ENCODE results near the gene ZSWIM1.

The ZSWIM1 gene

GRCh38 chr20:45908084-45908483, 27.1 kb downstream of the ZSWIM1 start:
- no peak for DNase-seq (ENCODE audit: low read depth in 2 of 2)

DNA sequence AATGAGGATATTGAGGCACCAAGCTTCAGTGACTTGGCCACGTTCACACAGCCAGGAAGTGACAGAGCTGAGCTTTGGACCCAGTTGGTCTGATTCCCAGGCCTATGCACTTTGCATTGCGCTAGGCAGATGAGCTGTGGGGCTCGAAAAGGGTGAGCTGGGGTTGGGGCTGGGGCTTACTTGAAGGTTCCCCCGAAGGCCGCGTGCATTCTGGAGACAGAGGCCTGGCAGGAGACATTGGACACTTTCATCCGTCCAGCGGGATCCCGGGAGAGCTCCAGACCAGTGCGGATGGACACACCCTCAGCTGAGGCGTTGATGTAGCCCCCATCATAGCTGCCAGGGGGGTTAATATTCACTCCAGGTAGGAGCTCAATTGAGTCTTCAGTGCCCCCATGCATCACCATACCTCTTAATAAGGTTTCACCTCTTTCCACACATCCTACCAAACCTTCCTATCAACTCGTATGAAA, 28.3 kb downstream of the ZSWIM1 start:
- no peak for DNase-seq (ENCODE audit: low read depth in 2 of 2)

DNA sequence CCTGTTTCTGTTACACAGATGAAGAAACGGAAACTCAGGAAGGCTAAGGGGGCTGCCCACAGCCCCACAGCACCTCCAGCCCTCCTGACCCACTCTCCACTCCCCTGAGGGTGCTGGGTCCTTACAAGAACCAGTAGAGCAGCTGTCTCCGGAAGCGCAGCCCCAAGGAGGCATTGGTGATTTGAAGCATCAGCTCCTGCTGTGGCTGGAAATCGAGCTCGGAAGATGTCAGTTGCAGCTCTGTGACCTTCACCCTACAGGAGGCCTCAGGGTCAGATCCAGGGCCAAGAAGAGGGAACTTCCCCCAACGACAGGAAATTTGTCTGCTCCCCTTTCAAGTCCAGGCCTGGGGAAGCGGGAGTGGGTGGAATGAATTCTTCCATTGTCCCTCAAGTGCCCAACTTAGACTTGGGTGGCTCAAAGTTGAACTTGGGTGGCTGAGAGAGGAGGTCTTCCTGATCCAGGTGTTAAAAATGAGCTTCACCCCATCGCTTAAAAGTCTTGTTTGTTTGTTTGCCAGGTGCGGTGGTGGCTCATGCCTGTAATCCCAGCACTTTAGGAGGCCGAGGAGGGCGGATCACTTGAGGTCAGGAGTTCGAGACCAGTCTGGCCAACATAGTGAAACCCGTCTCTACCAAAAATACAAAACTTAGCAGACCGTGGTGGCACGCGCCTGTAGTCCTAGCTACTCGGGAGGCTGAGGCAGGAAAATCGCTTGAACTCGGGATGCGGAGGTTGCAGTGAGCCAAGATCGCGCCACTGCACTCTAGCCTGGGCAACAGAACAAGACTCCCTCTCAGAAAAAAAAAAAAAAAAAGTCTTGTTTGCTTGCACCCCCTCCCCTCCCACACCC, 29.0 kb downstream of the ZSWIM1 start:
- DNase-seq (ENCODE audit: low read depth in 2 of 2) = no peak

GRCh38 chr20:45910670-45911485, 29.9 kb downstream of the ZSWIM1 start:
- peak; percentile 83 to 90 for DNase-seq (ENCODE audit: low read depth in 2 of 2)

GRCh38 chr20:45911486-45912343, 30.7 kb downstream of the ZSWIM1 start, which contains the start of gene PLTP:
PLTP (minus strand) TSS chr20:45912155; CDS start chr20:45911452, 703 bp downstream.
- peak in 1 of 2 donors; percentile 24 for DNase-seq (ENCODE audit: low read depth in 2 of 2)

- no peak for DNase-seq (ENCODE audit: low read depth in 2 of 2)
These were observed 31.3 kb downstream of the ZSWIM1 start for GRCh38 chr20:45912344-45912682.

- DNase-seq (ENCODE audit: low read depth in 2 of 2) = no peak
These were observed 32.1 kb downstream of the ZSWIM1 start for GRCh38 chr20:45913116-45913515.

- DNase-seq (ENCODE audit: low read depth in 2 of 2) = no peak
These were observed 36.7 kb downstream of the ZSWIM1 start for GRCh38 chr20:45917790-45918141.

DNA sequence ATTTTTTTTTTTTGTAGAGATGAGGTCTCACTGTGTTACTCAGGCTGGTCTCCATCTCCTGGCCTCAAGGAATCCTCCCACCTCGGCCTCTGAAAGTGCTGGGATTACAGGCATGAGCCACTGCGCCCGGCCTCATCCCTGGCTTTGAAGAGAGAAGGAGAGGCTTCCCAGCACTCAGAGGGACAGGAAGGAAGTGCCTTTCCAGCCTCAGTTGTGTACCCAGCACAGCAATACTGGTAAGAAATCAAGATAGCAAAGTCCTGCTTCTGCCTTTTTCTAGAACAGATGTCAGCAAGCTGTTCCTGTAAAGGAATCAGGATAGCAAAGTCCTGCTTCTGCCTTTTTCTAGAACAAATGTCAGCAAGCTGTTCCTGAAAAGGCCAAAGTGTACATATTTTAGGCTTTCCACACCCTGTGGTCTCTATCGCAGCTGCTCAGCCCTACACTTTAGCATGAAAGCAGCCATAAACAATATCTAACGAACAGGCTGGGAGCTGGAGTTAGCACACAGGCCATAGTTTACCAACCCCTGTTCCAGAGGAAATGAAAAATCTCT, 37.2 kb downstream of the ZSWIM1 start:
- DNase-seq (ENCODE audit: low read depth in 2 of 2) = no peak

- DNase-seq (ENCODE audit: low read depth in 2 of 2) = no peak
These were observed 37.9 kb downstream of the ZSWIM1 start for GRCh38 chr20:45918779-45919537.

DNA sequence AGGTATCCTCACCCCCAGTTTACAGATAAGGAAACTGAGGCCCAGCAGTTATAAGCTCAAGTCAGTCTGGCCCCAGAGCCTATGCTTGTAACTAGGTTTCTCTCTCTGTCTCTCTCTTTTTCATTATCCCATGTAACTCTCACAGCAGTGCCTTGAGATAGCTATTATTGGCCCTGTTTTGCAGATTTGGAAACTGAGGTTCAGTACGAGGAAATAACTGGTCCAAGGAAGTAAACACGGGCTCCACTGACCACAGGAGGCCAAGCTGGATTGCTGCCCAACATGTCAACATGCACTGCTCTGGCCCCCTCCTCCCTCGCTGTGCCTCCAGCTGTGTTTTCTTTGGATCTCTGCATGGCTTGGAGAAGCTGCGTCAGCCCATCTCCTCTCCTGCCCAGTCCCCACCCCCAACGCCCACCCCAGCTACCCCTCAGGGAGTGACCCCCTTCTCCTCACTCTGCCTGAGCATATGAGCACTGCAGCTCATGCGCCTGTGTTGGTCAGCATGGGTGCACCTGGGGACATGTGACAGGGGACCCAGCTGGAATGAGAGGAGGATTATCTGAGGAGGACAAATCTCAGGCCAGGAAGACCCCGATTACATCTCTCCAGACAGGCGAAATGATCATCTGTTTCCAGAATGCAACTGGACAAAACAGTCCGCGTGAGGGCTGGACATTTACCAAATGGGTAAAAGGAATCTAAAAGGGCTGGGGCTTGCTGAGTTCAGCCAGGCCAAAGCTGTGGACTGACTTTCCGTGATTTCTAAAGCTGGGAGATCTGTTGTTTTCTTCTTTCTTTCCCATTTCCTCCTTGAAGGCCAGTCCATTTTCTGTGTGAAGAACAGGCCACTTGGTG, 38.7 kb downstream of the ZSWIM1 start:
- DNase-seq (ENCODE audit: low read depth in 2 of 2) = no peak

DNA sequence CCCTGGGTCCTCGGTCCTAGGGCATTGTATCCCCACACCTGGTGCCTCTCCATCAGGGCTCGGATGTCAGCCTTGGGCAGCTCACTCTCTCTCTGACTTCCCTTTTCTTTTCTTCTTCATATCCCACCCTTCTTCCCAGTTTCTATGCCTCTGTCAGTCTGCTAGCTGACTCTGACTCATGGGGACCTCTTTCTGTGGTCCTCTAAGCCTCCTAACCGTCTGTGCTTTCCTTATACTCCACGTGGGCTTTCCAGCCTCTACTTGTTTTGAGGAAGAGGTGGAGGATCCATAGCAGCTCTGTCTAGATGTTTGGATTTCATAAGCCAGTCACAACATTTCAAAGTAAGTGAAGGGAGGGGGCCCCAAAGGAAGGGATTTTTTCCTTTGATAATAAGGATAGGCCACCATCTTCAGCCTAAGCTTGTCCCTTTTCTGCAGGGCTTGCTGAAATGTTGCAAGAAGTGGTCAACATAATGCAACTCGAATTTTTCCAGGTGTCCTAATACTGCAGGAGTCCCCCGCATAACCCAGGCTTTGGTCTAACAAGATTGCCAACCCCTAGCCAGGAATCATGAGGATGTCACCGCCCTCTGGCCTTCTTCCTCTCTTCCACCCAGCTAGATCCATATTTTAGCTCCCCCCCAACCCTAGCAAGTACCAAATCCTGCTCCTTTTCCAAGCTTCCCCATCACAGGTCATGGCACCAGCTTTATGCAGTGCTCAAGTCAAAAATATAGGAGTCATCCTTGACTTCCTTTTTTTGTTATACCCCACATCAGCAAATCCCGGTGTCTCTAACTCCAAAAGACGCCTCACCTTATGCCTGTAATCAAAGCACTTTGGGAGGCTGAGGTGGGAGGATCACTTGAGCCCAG, 39.7 kb downstream of the ZSWIM1 start:
- no peak for DNase-seq (ENCODE audit: low read depth in 2 of 2)

DNA sequence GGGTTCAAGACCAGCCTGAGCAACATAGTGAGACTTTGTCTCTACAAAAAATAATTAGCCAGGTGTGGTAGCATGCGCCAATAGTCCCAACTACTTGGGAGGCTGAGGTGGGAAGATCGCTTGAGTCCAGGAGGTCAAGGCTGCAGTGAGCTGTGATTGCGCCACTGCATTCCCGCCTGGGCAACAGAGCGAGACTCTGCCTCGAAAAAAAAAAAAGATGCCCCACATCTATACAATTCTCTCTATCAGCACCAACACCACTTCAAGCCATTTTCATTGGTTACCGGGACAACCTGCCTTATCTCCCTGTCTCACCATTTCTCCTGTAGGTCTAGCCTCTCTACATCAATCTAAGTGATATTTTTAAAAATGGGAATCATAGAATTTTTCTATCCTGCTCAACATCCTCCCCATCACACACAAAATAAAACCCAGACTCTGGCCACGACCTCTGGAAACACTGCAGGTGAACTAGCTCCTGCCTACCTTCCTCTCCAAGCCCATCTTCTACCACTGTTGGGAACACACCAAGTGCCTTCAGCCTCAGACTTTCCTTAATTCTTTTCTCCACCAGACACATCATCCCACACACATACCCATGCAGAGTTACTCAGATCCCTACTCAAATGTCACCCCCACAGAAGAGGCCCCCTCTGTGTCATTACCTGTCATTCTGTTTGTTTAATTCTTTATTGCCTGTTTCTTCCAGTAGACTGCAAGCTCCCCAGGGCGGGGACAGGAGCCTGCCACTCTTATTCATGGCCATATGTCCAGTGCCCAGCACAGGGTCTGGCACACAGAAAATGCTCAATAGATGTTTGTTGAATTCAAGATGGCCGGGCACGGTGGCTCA, 40.5 kb downstream of the ZSWIM1 start:
- no peak for DNase-seq (ENCODE audit: low read depth in 2 of 2)

- DNase-seq (ENCODE audit: low read depth in 2 of 2) = no peak
These were observed 43.6 kb downstream of the ZSWIM1 start for GRCh38 chr20:45924391-45925261.

DNA sequence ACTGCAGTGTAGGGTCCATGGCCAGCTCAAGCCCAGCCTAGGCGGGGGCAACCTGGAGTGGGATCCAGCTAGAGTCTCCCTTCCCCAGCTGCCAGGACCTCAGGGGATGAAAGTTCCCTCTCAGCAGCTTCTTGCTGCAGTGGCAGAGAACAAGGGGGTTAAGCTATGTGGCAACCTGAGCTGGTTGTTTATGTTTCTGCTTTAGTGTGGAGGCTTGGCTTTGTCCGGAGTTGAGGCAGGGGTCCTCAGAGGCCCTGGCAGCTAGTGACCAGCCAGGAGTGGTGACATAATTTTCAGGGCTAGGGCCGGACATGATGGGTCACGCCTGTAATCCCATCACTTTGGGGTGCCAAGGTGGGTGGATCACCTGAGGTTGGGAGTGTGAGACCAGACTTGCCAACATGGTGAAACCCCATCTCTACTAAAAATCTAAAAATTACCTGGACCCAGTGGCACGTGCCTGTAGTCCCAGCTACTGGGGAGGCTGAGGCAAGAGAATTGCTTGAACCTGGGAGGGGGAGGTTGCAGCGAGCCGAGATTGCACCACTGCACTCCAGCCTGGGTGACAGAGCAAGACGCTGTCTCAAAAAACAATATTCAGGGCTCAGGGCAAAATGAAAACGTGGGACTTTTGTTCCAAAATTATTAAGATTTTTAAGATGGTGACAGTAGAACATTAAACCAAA, 44.9 kb downstream of the ZSWIM1 start:
- no peak for DNase-seq (ENCODE audit: low read depth in 2 of 2)

- no peak for DNase-seq (ENCODE audit: low read depth in 2 of 2)
These were observed 45.7 kb downstream of the ZSWIM1 start for GRCh38 chr20:45926731-45927070.

All from stimulated activated CD4-positive, alpha-beta T cell treated with anti-CD3 and anti-CD28 coated beads, Interleukin-1b, Interleukin-23, amount 100 ng/mL, for 4 hours (primary cell).